ENCODE results near the gene GRHL3. TPM values are rescaled to one million over a fixed set of nuclear protein-coding genes. Genes with fewer than 3 reads are reported as not detected.

Gene GRHL3
- total RNA-seq, 2 experiments from 2014 or later: 0.10 TPM; not detected in 1

- CTCF ChIA-PET: interaction anchor here (1.6 to 1.8 kb wide), 2 partner anchors 65 to 126 kb away, joined by 4 to 6 read pairs; no protein-coding TSS in a partner anchor
- H3K9me3 Mint-ChIP-seq: no peaks in the 10 kb centered on the region
- no peak overlapping the region for H3K27ac Mint-ChIP-seq
- DNase-seq: no peak
- POLR2A ChIA-PET: no interaction called here
- H3K27me3 Mint-ChIP-seq: peaks cover 86% of the 10 kb centered on the region
- no peaks in the 10 kb centered on the region for H3K36me3 Mint-ChIP-seq (ENCODE audit: low read depth)
- H3K4me1 Mint-ChIP-seq: peaks cover 18% of the 10 kb centered on the region
- H3K4me3 Mint-ChIP-seq: no peak overlapping the region
Observed at GRCh38 chr1:24325587-24326449, 6.7 kb downstream of the GRHL3 start.

- H3K4me1 Mint-ChIP-seq: peaks cover 6% of the 10 kb centered on the region
- CTCF ChIA-PET: no interaction called here
- no peaks in the 10 kb centered on the region for H3K36me3 Mint-ChIP-seq (ENCODE audit: low read depth)
- POLR2A ChIA-PET: interaction anchor here (0.6 kb wide), 1 partner anchor 149 kb away, joined by 3 read pairs; no protein-coding TSS in a partner anchor
- H3K27me3 Mint-ChIP-seq: peaks cover 87% of the 10 kb centered on the region
- no peaks in the 10 kb centered on the region for H3K9me3 Mint-ChIP-seq
- H3K27ac Mint-ChIP-seq: no peak overlapping the region
- DNase-seq: no peak
- no peak overlapping the region for H3K4me3 Mint-ChIP-seq
Observed at GRCh38 chr1:24327486-24327885, 8.3 kb downstream of the GRHL3 start.

- no peak overlapping the region for H3K27ac Mint-ChIP-seq
- no peaks in the 10 kb centered on the region for H3K36me3 Mint-ChIP-seq (ENCODE audit: low read depth)
- H3K4me1 Mint-ChIP-seq: peaks cover 2% of the 10 kb centered on the region
- CTCF ChIA-PET: no interaction called here
- no peaks in the 10 kb centered on the region for H3K9me3 Mint-ChIP-seq
- POLR2A ChIA-PET: no interaction called here
- no peak for DNase-seq
- H3K4me3 Mint-ChIP-seq: no peak overlapping the region
- H3K27me3 Mint-ChIP-seq: peaks cover 83% of the 10 kb centered on the region
Observed at GRCh38 chr1:24327891-24328290, 8.7 kb downstream of the GRHL3 start.

GRCh38 chr1:24329331-24329730 lies 10.2 kb downstream of the GRHL3 start:
- H3K36me3 Mint-ChIP-seq (ENCODE audit: low read depth): no peaks in the 10 kb centered on the region
- POLR2A ChIA-PET: no interaction called here
- H3K4me1 Mint-ChIP-seq: no peaks in the 10 kb centered on the region
- H3K27ac Mint-ChIP-seq: no peak overlapping the region
- no peaks in the 10 kb centered on the region for H3K9me3 Mint-ChIP-seq
- CTCF ChIA-PET: interaction anchor here (1.3 kb wide), 1 partner anchor 63 kb away, joined by 3 read pairs; no protein-coding TSS in a partner anchor
- H3K4me3 Mint-ChIP-seq: no peak overlapping the region
- DNase-seq: no peak
- H3K27me3 Mint-ChIP-seq: peaks cover 77% of the 10 kb centered on the region

- Mint-ChIP-seq H3K36me3 (ENCODE audit: low read depth) (no peaks in the 10 kb centered on the region), H3K27me3 (peaks cover 70% of the 10 kb centered on the region), H3K4me3 (no peak overlapping the region), H3K9me3 (no peaks in the 10 kb centered on the region), H3K27ac (no peak overlapping the region), H3K4me1 (no peaks in the 10 kb centered on the region)
- POLR2A ChIA-PET: no interaction called here
- DNase-seq: no peak
- CTCF ChIA-PET: interaction anchor here (1.2 to 1.3 kb wide), 3 partner anchors 14 to 180 kb away, joined by 3 to 4 read pairs (median 3); no protein-coding TSS in a partner anchor
Observed at GRCh38 chr1:24329797-24330543, 10.8 kb downstream of the GRHL3 start.

- no peaks in the 10 kb centered on the region for H3K4me1 Mint-ChIP-seq
- ChIA-PET POLR2A (no interaction called here), CTCF (no interaction called here)
- H3K4me3 Mint-ChIP-seq: no peak overlapping the region
- no peaks in the 10 kb centered on the region for H3K36me3 Mint-ChIP-seq (ENCODE audit: low read depth)
- no peaks in the 10 kb centered on the region for H3K9me3 Mint-ChIP-seq
- no peak overlapping the region for H3K27ac Mint-ChIP-seq
- peaks cover 50% of the 10 kb centered on the region for H3K27me3 Mint-ChIP-seq
- no peak for DNase-seq
Observed at GRCh38 chr1:24331961-24332673, 13.0 kb downstream of the GRHL3 start.

- Mint-ChIP-seq H3K4me1 (no peaks in the 10 kb centered on the region), H3K9me3 (no peaks in the 10 kb centered on the region), H3K27ac (no peak overlapping the region), H3K4me3 (no peak overlapping the region), H3K36me3 (ENCODE audit: low read depth) (no peaks in the 10 kb centered on the region), H3K27me3 (peaks cover 18% of the 10 kb centered on the region)
- CTCF ChIA-PET: no interaction called here
- no peak for DNase-seq
- POLR2A ChIA-PET: no interaction called here
Observed at GRCh38 chr1:24336075-24336474, 16.9 kb downstream of the GRHL3 start.

GRCh38 chr1:24337455-24337854 lies 18.3 kb downstream of the GRHL3 start:
- ChIA-PET CTCF (no interaction called here), POLR2A (interaction anchor here (0.5 kb wide), 1 partner anchor 163 kb away, joined by 4 read pairs; no protein-coding TSS in a partner anchor)
- Mint-ChIP-seq H3K36me3 (ENCODE audit: low read depth) (no peaks in the 10 kb centered on the region), H3K27me3 (peaks cover 10% of the 10 kb centered on the region), H3K4me3 (no peak overlapping the region), H3K4me1 (no peaks in the 10 kb centered on the region), H3K9me3 (no peaks in the 10 kb centered on the region), H3K27ac (no peak overlapping the region)
- DNase-seq: no peak

GRCh38 chr1:24338447-24338846 lies 19.3 kb downstream of the GRHL3 start:
- no peak for DNase-seq
- ChIA-PET CTCF (interaction anchor here (0.7 kb wide), 1 partner anchor 139 kb away, joined by 3 read pairs; no protein-coding TSS in a partner anchor), POLR2A (no interaction called here)
- no peaks in the 10 kb centered on the region for H3K9me3 Mint-ChIP-seq
- no peak overlapping the region for H3K4me3 Mint-ChIP-seq
- no peaks in the 10 kb centered on the region for H3K36me3 Mint-ChIP-seq (ENCODE audit: low read depth)
- no peak overlapping the region for H3K27ac Mint-ChIP-seq
- peaks cover 9% of the 10 kb centered on the region for H3K27me3 Mint-ChIP-seq
- H3K4me1 Mint-ChIP-seq: no peaks in the 10 kb centered on the region

GRCh38 chr1:24339996-24340395 lies 20.8 kb downstream of the GRHL3 start:
- CTCF ChIA-PET: no interaction called here
- no peak for DNase-seq
- peaks cover 6% of the 10 kb centered on the region for H3K27me3 Mint-ChIP-seq
- POLR2A ChIA-PET: no interaction called here
- H3K9me3 Mint-ChIP-seq: no peaks in the 10 kb centered on the region
- H3K27ac Mint-ChIP-seq: no peak overlapping the region
- no peaks in the 10 kb centered on the region for H3K4me1 Mint-ChIP-seq
- no peak overlapping the region for H3K4me3 Mint-ChIP-seq
- H3K36me3 Mint-ChIP-seq (ENCODE audit: low read depth): no peaks in the 10 kb centered on the region

GRCh38 chr1:24340770-24341169 lies 21.6 kb downstream of the GRHL3 start:
- no peak for DNase-seq
- no peaks in the 10 kb centered on the region for H3K9me3 Mint-ChIP-seq
- no peak overlapping the region for H3K27ac Mint-ChIP-seq
- H3K27me3 Mint-ChIP-seq: peaks cover 6% of the 10 kb centered on the region
- POLR2A ChIA-PET: no interaction called here
- no peaks in the 10 kb centered on the region for H3K36me3 Mint-ChIP-seq (ENCODE audit: low read depth)
- CTCF ChIA-PET: no interaction called here
- no peaks in the 10 kb centered on the region for H3K4me1 Mint-ChIP-seq
- H3K4me3 Mint-ChIP-seq: no peak overlapping the region

- H3K27ac Mint-ChIP-seq: no peak overlapping the region
- no peaks in the 10 kb centered on the region for H3K4me1 Mint-ChIP-seq
- no peaks in the 10 kb centered on the region for H3K9me3 Mint-ChIP-seq
- H3K36me3 Mint-ChIP-seq (ENCODE audit: low read depth): no peaks in the 10 kb centered on the region
- H3K27me3 Mint-ChIP-seq: peaks cover 6% of the 10 kb centered on the region
- CTCF ChIA-PET: no interaction called here
- no peak overlapping the region for H3K4me3 Mint-ChIP-seq
- DNase-seq: no peak
- POLR2A ChIA-PET: no interaction called here
Observed at GRCh38 chr1:24341260-24341659, 22.1 kb downstream of the GRHL3 start.

Measured in activated CD4-positive, alpha-beta memory T cell treated with anti-CD3 and anti-CD28 coated beads, Interleukin-2, amount 10 ng/mL, durations not matched to agents 7 days and 5 days (primary cell).